ENCODE data around the gene GPX2. TPM values are rescaled to one million over a fixed set of nuclear protein-coding genes. Genes with fewer than 3 reads are reported as not detected.

The GPX2 gene
- total RNA-seq, 2 donors from 2014 or later = 5.0 TPM; not detected in 1

GRCh38 chr14:64983439-64984310 lies 41.1 kb upstream of the GPX2 start:
- H3K27me3 ChIP-seq (replicated peaks; ENCODE audit: insufficient read depth) = no peaks in the 10 kb centered on the region
- H3K4me3 ChIP-seq = peak overlapping the region; percentile 48
- TF ChIP-seq CTCF (IDR thresholded peaks at IDR 0.05) = peak; percentile 57
- H3K27ac ChIP-seq = no peak overlapping the region
- DNase-seq (ENCODE audit: low spot score) (no peak), ATAC-seq (ENCODE audit: insufficient number of reproducible peaks, low FRiP score, low read depth) (no peak)
- H3K36me3 ChIP-seq = no peaks in the 10 kb centered on the region
- peaks cover 7 to 17% of the 10 kb centered on the region in 2 donors for H3K4me1 ChIP-seq (ENCODE audit: control insufficient read depth in 1 of 2, low read depth in 2 of 2)
- H3K9me3 ChIP-seq = no peaks in the 10 kb centered on the region

DNA sequence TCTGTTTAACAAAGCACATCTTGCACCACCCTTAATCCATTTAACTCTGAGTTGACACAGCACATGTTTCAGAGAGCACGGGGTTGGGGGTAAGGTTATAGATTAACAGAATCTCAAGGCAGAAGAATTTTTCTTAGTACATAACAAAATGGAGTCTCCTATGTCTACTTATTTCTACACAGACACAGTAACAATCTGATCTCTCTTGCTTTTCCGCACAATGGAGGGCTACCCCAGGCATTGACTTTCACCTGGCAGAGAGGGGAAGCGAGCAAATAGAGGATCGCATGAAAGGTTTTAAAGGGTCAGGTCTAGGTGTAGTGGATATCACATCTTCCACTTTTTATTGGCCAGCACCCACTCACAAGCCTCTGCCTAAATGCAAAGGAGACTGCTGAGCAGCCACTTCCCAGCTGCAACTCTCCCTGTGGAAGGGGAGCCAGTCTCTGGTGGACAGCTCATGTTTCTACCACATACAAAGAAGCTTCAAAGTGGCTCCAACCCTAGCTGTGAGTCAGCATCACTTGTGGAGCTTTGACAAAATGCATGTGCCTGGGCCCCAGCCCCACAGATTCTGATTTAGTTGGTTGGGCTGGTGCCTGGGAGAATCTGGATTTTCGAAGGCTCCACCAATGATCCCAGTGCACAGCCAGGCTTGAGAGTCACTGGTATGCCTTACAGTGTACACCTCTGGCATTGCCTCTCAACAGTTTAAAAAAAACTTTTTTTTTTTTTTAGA lies 37.0 kb upstream of the GPX2 start:
- no peak for DNase-seq (ENCODE audit: low spot score)

GRCh38 chr14:64974563-64974962 lies 32.0 kb upstream of the GPX2 start:
- H3K27ac ChIP-seq = no peak overlapping the region
- no peak for TF ChIP-seq CTCF (IDR thresholded peaks at IDR 0.05)
- no peaks in the 10 kb centered on the region for H3K36me3 ChIP-seq
- H3K4me3 ChIP-seq = no peak overlapping the region
- H3K9me3 ChIP-seq = no peaks in the 10 kb centered on the region
- DNase-seq (ENCODE audit: low spot score) = no peak
- no peaks in the 10 kb centered on the region for H3K27me3 ChIP-seq (replicated peaks; ENCODE audit: insufficient read depth)
- H3K4me1 ChIP-seq (ENCODE audit: control insufficient read depth in 1 of 2, low read depth in 2 of 2) = peaks cover 6 to 17% of the 10 kb centered on the region in 2 donors
- ATAC-seq (ENCODE audit: insufficient number of reproducible peaks, low FRiP score, low read depth) = no peak

More for the DNA sequence above, 37.0 kb upstream of the GPX2 start:
- H3K27ac ChIP-seq = no peak overlapping the region
- no peaks in the 10 kb centered on the region for H3K36me3 ChIP-seq
- H3K4me3 ChIP-seq = no peak overlapping the region
- no peak for ATAC-seq (ENCODE audit: insufficient number of reproducible peaks, low FRiP score, low read depth)
- H3K4me1 ChIP-seq (ENCODE audit: control insufficient read depth in 1 of 2, low read depth in 2 of 2) = peaks cover 0 to 3% of the 10 kb centered on the region in 2 donors
- no peak for TF ChIP-seq CTCF (IDR thresholded peaks at IDR 0.05)
- H3K27me3 ChIP-seq (replicated peaks; ENCODE audit: insufficient read depth) = no peaks in the 10 kb centered on the region
- no peaks in the 10 kb centered on the region for H3K9me3 ChIP-seq

DNA sequence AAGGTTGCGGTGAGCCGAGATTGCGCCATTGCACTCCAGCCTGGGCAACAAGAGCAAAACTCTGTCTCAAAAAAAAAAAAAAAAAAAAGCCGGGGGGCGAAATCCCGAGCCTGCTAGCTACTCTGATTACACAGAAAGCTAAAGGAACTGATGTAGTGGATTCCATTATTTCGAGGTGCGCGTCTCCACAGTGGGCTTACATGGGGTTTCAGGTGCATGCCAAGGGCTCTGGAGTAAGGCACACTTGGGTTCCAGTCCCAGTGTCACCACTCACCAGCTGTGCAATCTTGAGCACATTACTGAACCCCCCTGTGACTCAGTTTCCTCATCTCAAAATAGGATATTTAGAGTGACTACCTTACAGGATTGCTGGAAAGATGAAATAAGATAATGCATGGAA lies 31.3 kb upstream of the GPX2 start:
- no peak for ATAC-seq (ENCODE audit: insufficient number of reproducible peaks, low FRiP score, low read depth)
- TF ChIP-seq CTCF (IDR thresholded peaks at IDR 0.05) = no peak
- no peak overlapping the region for H3K27ac ChIP-seq
- no peaks in the 10 kb centered on the region for H3K9me3 ChIP-seq
- no peak for DNase-seq (ENCODE audit: low spot score)
- H3K4me3 ChIP-seq = no peak overlapping the region
- peaks cover 6 to 17% of the 10 kb centered on the region in 2 donors for H3K4me1 ChIP-seq (ENCODE audit: control insufficient read depth in 1 of 2, low read depth in 2 of 2)
- H3K36me3 ChIP-seq = no peaks in the 10 kb centered on the region
- H3K27me3 ChIP-seq (replicated peaks; ENCODE audit: insufficient read depth) = no peaks in the 10 kb centered on the region

DNA sequence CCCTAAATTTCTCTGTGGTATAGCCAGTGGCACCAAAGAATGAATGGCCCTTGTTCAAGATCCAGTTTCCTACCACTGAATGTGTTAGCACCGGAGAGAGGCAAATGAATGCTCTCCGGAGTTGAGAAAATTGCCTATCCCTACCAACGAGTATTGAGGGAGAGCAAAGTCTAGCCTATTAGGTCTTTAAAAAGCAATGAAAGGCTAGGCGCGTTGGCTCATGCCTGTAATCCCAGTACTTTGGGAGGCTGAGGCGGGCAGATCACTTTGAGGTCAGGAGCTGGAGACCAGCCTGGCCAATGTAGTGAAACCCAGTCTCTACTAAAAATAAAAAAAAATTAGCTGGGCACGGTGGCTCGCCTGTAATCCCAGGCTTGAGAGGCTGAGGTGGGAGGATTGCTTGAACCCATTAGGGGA lies 30.5 kb upstream of the GPX2 start:
- peak overlapping the region; percentile 83 for H3K4me3 ChIP-seq
- peaks cover 6 to 17% of the 10 kb centered on the region in 2 donors for H3K4me1 ChIP-seq (ENCODE audit: control insufficient read depth in 1 of 2, low read depth in 2 of 2)
- no peak for ATAC-seq (ENCODE audit: insufficient number of reproducible peaks, low FRiP score, low read depth)
- no peaks in the 10 kb centered on the region for H3K27me3 ChIP-seq (replicated peaks; ENCODE audit: insufficient read depth)
- no peak for TF ChIP-seq CTCF (IDR thresholded peaks at IDR 0.05)
- H3K36me3 ChIP-seq = no peaks in the 10 kb centered on the region
- no peaks in the 10 kb centered on the region for H3K9me3 ChIP-seq
- DNase-seq (ENCODE audit: low spot score) = no peak
- H3K27ac ChIP-seq = no peak overlapping the region
